Gastrocnemius medialis (tissue), 4 donors: ENCODE data around the gene UMOD. TPM values are rescaled to one million over a fixed set of nuclear protein-coding genes. Genes with fewer than 3 reads are reported as not detected.

ENCODE experiments used
- ATAC-seq, 2 donors: fragments of 150-250 bp; one replicate each; pipeline ENCODE4 v1.9.1; 2016
- DNase-seq, 2 donors: peaks; one replicate each; pipeline ENCODE4 v3.0.0-alpha.2; 2019
- H3K27ac ChIP-seq, 4 donors: fragments of 200-600 bp; sonication (generic); 1 replicate in 1 of 4; 2 replicates in 3 of 4; pipeline ENCODE4 v1.5.1; 2016 to 2018; ENCODE audit warnings: mild to moderate bottlenecking in 2 of 4, moderate library complexity in 1 of 4
- H3K27me3 ChIP-seq, 3 donors: fragments of 200-600 bp; sonication (generic) in 2 of 3; 1 replicate in 1 of 3; 2 replicates in 2 of 3; pipeline versions ENCODE4 v1.5.1 to v1.6.0; 2016 to 2019; ENCODE audit warnings: mild to moderate bottlenecking in 1 of 3, moderate library complexity in 1 of 3
- H3K36me3 ChIP-seq, 2 donors: fragments of 200-600 bp; sonication (generic) in 1 of 2; one replicate each; pipeline ENCODE4 v1.5.1; 2017 to 2018
- H3K4me1 ChIP-seq, 2 donors: fragments of 200-600 bp; sonication (generic) in 1 of 2; one replicate each; pipeline ENCODE4 v1.5.1; 2016 to 2017; ENCODE audit warnings: mild to moderate bottlenecking in 2 of 2
- H3K4me3 ChIP-seq, 4 donors: fragments of 200-600 bp; sonication (generic) in 3 of 4; 1 replicate in 1 of 4; 2 replicates in 3 of 4; pipeline ENCODE4 v1.5.1; 2016 to 2019; ENCODE audit warnings: mild to moderate bottlenecking in 2 of 4
- H3K9me3 ChIP-seq, 3 donors: fragments of 200-600 bp; sonication (generic) in 2 of 3; 1 replicate in 1 of 3; 2 replicates in 2 of 3; pipeline ENCODE4 v1.5.1; 2016 to 2019
- POLR2A ChIP-seq, 2 donors: fragments of 450-650 bp; IDR thresholded peaks; one replicate each; pipeline ENCODE4 v1.6.1; 2017; ENCODE audit warnings: antibody characterized with exemption in 2 of 2, mild to moderate bottlenecking in 2 of 2, moderate library complexity in 2 of 2
- in situ Hi-C, 4 donors: fragments of 200-750 bp; cut with MboI; loops; one replicate each; pipeline versions ENCODE4 v1.15.0 to v1.8.0; 2017; ENCODE audit warnings: low sequenced_read_pairs in 4 of 4
- intact Hi-C: fragments of 100-400 bp; cut with DNase I; formaldehyde crosslinking; loops from one replicate; pipeline ENCODE4 v1.15.1; 2023; ENCODE audit warnings: low total_unique reads
- total RNA-seq, 4 donors: library from RNA; depleted of rRNA; stranded (reverse); fragments of >200 nt; gene quantifications; one replicate each; pipeline versions ENCODE4 v1.1.0 to v1.2.3, GENCODE V29; 2016
- TF ChIP-seq, protein P1 (sequence below), 5 experiments: fragments of 450-650 bp in 3 of 5; fragments of 200-600 bp in 2 of 5; sonication (generic) in 2 of 5; IDR thresholded peaks in 4 of 5; conservative IDR thresholded peaks in 1 of 5; 1 replicate in 4 of 5; 2 replicates in 1 of 5; pipeline ENCODE4 v1.5.1; 2016 to 2019; ENCODE audit warnings: antibody characterized with exemption in 5 of 5, mild to moderate bottlenecking in 3 of 5, moderate library complexity in 3 of 5

The UMOD gene
- total RNA-seq, 4 donors from 2014 or later: not detected

- no peaks in the 10 kb centered on the region for H3K36me3 ChIP-seq
- no peak for DNase-seq
- intact Hi-C loops: no loop called here
- no peaks in the 10 kb centered on the region for H3K4me1 ChIP-seq
- TF ChIP-seq POLR2A (IDR thresholded peaks at IDR 0.05): no peak
- TF ChIP-seq, protein P1, sequence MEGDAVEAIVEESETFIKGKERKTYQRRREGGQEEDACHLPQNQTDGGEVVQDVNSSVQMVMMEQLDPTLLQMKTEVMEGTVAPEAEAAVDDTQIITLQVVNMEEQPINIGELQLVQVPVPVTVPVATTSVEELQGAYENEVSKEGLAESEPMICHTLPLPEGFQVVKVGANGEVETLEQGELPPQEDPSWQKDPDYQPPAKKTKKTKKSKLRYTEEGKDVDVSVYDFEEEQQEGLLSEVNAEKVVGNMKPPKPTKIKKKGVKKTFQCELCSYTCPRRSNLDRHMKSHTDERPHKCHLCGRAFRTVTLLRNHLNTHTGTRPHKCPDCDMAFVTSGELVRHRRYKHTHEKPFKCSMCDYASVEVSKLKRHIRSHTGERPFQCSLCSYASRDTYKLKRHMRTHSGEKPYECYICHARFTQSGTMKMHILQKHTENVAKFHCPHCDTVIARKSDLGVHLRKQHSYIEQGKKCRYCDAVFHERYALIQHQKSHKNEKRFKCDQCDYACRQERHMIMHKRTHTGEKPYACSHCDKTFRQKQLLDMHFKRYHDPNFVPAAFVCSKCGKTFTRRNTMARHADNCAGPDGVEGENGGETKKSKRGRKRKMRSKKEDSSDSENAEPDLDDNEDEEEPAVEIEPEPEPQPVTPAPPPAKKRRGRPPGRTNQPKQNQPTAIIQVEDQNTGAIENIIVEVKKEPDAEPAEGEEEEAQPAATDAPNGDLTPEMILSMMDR (IDR thresholded peaks at IDR 0.05 in 4 of 5, conservative IDR thresholded peaks at IDR 0.05 in 1 of 5): no peak
- H3K9me3 ChIP-seq: no peaks in the 10 kb centered on the region
- no peak overlapping the region for H3K27ac ChIP-seq
- no peaks in the 10 kb centered on the region for H3K27me3 ChIP-seq
- no peak for ATAC-seq
- no peak overlapping the region for H3K4me3 ChIP-seq
- in situ Hi-C loops: no loop called here
These were observed 42.7 kb downstream of the UMOD start for GRCh38 chr16:20309786-20310185.

- H3K36me3 ChIP-seq: no peaks in the 10 kb centered on the region
- H3K9me3 ChIP-seq: no peaks in the 10 kb centered on the region
- in situ Hi-C loops (no loop called here), intact Hi-C loops (no loop called here)
- H3K27me3 ChIP-seq: no peaks in the 10 kb centered on the region
- no peak overlapping the region for H3K27ac ChIP-seq
- ATAC-seq: no peak
- DNase-seq: no peak
- no peaks in the 10 kb centered on the region for H3K4me1 ChIP-seq
- H3K4me3 ChIP-seq: no peak overlapping the region
- TF ChIP-seq POLR2A (IDR thresholded peaks at IDR 0.05): no peak
- TF ChIP-seq, protein P1 (IDR thresholded peaks at IDR 0.05 in 4 of 5, conservative IDR thresholded peaks at IDR 0.05 in 1 of 5): no peak
These were observed 43.5 kb downstream of the UMOD start for GRCh38 chr16:20308801-20309590.

DNA sequence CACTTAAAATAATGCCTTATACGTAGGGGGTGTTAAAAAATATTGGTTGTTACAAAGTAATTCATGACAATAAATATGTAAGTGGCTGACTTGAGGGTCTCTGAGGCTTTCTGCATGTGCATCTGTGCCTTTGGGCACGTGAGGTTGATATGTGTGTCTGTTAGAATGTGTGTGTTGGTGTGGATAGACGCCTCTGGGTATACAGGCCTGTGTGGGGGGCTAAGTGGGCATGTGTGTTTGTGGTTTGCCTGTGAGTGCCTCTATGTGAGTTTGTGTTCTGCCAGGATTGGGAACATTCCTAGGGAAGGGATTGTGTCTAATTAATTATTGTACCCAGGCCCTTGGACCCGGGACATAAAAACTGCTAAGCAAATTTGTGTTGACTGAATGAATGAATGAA lies 44.2 kb downstream of the UMOD start:
- Histone ChIP-seq H3K4me3 (no peak overlapping the region), H3K27me3 (no peaks in the 10 kb centered on the region), H3K4me1 (no peaks in the 10 kb centered on the region), H3K36me3 (no peaks in the 10 kb centered on the region), H3K9me3 (no peaks in the 10 kb centered on the region), H3K27ac (no peak overlapping the region)
- in situ Hi-C loops: no loop called here
- DNase-seq (no peak), ATAC-seq (no peak)
- intact Hi-C loops: no loop called here
- TF ChIP-seq, protein P1 (IDR thresholded peaks at IDR 0.05 in 4 of 5, conservative IDR thresholded peaks at IDR 0.05 in 1 of 5): no peak
- no peak for TF ChIP-seq POLR2A (IDR thresholded peaks at IDR 0.05)

DNA sequence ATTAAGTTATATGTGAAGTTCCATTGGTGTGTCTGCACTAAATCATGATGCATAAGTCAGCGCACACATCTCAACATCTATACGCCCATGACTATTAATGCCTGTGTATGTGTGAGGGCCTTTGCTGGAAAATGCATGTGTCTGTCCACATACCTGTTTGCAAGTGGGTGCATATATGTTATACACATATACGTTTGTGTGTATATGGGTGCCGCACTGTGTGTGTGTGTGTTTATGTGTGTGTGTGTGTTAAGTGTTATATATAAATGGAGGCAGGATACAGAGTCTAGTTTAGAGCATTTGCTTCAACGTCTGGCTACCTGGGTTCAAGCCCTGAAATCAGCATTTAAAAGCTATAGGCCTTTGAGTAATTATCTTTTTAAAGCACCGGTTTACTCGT lies 44.7 kb downstream of the UMOD start:
- H3K27me3 ChIP-seq: no peaks in the 10 kb centered on the region
- no peaks in the 10 kb centered on the region for H3K36me3 ChIP-seq
- DNase-seq (no peak), ATAC-seq (no peak)
- intact Hi-C loops: no loop called here
- TF ChIP-seq, protein P1 (IDR thresholded peaks at IDR 0.05 in 4 of 5, conservative IDR thresholded peaks at IDR 0.05 in 1 of 5): no peak
- TF ChIP-seq POLR2A (IDR thresholded peaks at IDR 0.05): no peak
- in situ Hi-C loops: no loop called here
- H3K9me3 ChIP-seq: no peaks in the 10 kb centered on the region
- H3K4me1 ChIP-seq: no peaks in the 10 kb centered on the region
- no peak overlapping the region for H3K27ac ChIP-seq
- no peak overlapping the region for H3K4me3 ChIP-seq
